Measurements from ENCODE around the gene FREY1. TPM values are rescaled to one million over a fixed set of nuclear protein-coding genes. Genes with fewer than 3 reads are reported as not detected.

FREY1 gene
- polyA plus RNA-seq, 1 donor (not counting 4 experiments of a cell fraction or from before 2014, with no cell fraction given), result 0.25 TPM

GRCh38 chr11:45917286-45917622 lies 10.2 kb upstream of the FREY1 start:
- dilution Hi-C loops (cut with MboI; ENCODE audit: extremely low pct_ligation_motif_present, low sequenced_read_pairs), result no loop called here
- DNase-seq (ENCODE audit: low read depth, low spot score), result no peak
- FAIRE-seq, result no peak
- peak overlapping the region; percentile 79 for H2AFZ ChIP-seq (ENCODE audit: control insufficient read depth, low read length)
- H3K27ac ChIP-seq (ENCODE audit: control insufficient read depth, insufficient read depth, low read length), result peak overlapping the region; percentile 86
- H3K79me2 ChIP-seq (ENCODE audit: control insufficient read depth, insufficient read depth, low read length), result peaks cover 23% of the 10 kb centered on the region
- H4K20me1 ChIP-seq (ENCODE audit: control insufficient read depth, extremely low read depth, insufficient read depth, low read length), result no peaks in the 10 kb centered on the region
- peaks cover 5% of the 10 kb centered on the region for H3K9me1 ChIP-seq (ENCODE audit: control insufficient read depth, extremely low read depth, insufficient read depth, low read length)
- H3K4me2 ChIP-seq (ENCODE audit: control insufficient read depth, extremely low read depth, insufficient read depth, low read depth, low read length), result peak overlapping the region; percentile 85
- H3K36me3 ChIP-seq (ENCODE audit: control insufficient read depth in 2 of 2, extremely low read depth in 1 of 2, insufficient read depth in 2 of 2, low read length in 2 of 2), result peaks cover 16 to 23% of the 10 kb centered on the region in 2 experiments
- peaks cover 8% of the 10 kb centered on the region for H3K4me1 ChIP-seq (ENCODE audit: control insufficient read depth, extremely low read depth, insufficient read depth, low read length)
- H3K9ac ChIP-seq (ENCODE audit: control insufficient read depth, extremely low read depth, insufficient read depth, low read length), result peak overlapping the region; percentile 91
- H3K4me3 ChIP-seq (ENCODE audit: control insufficient read depth in 2 of 3, extremely low read depth in 1 of 3, insufficient read depth in 2 of 3, low read depth in 1 of 3, low read length in 3 of 3), result peak overlapping the region; percentile 87 to 92 (median 91)
- H3K27me3 ChIP-seq (ENCODE audit: control insufficient read depth, extremely low read depth, insufficient read depth, low read length), result no peaks in the 10 kb centered on the region
- no peak for TF ChIP-seq EZH2 (IDR thresholded peaks at IDR 0.05; ENCODE audit: low read length)
- no peak for TF ChIP-seq CTCF (optimal IDR thresholded peaks at IDR 0.05 in 1 of 3, IDR thresholded peaks at IDR 0.05 in 1 of 3, conservative IDR thresholded peaks at IDR 0.05 in 1 of 3; ENCODE audit: extremely low read depth in 1 of 3, insufficient read depth in 2 of 3, low read length in 3 of 3)
- H3K9me3 ChIP-seq (ENCODE audit: control insufficient read depth, low read depth, low read length), result no peaks in the 10 kb centered on the region

DNA sequence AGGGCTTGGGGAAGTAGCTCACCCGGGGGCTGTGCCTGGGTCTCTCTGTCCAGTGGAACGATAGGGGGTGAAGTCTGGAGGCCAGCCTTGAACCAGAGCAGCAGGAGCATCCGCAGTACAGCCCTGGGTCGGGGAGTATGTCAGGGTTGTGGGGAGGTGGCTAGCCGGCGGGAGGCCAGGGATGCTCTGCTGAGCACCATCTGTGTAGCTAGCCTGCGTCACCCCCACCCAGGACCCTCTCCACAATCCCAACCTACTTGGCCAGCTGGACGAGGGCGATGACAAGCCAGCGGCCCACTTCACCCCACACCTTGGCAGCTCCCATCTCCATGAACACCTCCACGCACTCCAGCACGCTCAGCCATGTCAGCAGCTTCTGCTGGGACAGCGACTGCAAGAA lies 8.4 kb upstream of the FREY1 start:
- Histone ChIP-seq H3K4me2 (ENCODE audit: control insufficient read depth, extremely low read depth, insufficient read depth, low read depth, low read length) (no peak overlapping the region), H3K9ac (ENCODE audit: control insufficient read depth, extremely low read depth, insufficient read depth, low read length) (no peak overlapping the region), H3K4me3 (ENCODE audit: control insufficient read depth in 2 of 3, extremely low read depth in 1 of 3, insufficient read depth in 2 of 3, low read depth in 1 of 3, low read length in 3 of 3) (no peak overlapping the region), H3K27me3 (ENCODE audit: control insufficient read depth, extremely low read depth, insufficient read depth, low read length) (no peaks in the 10 kb centered on the region), H3K9me1 (ENCODE audit: control insufficient read depth, extremely low read depth, insufficient read depth, low read length) (peaks cover 2% of the 10 kb centered on the region), H2AFZ (ENCODE audit: control insufficient read depth, low read length) (no peak overlapping the region), H3K36me3 (ENCODE audit: control insufficient read depth in 2 of 2, extremely low read depth in 1 of 2, insufficient read depth in 2 of 2, low read length in 2 of 2) (peaks cover 18 to 23% of the 10 kb centered on the region in 2 experiments), H3K79me2 (ENCODE audit: control insufficient read depth, insufficient read depth, low read length) (peaks cover 23% of the 10 kb centered on the region), H3K27ac (ENCODE audit: control insufficient read depth, insufficient read depth, low read length) (no peak overlapping the region), H4K20me1 (ENCODE audit: control insufficient read depth, extremely low read depth, insufficient read depth, low read length) (no peaks in the 10 kb centered on the region), H3K9me3 (ENCODE audit: control insufficient read depth, low read depth, low read length) (no peaks in the 10 kb centered on the region), H3K4me1 (ENCODE audit: control insufficient read depth, extremely low read depth, insufficient read depth, low read length) (peaks cover 8% of the 10 kb centered on the region)
- TF ChIP-seq EZH2 (IDR thresholded peaks at IDR 0.05; ENCODE audit: low read length) (no peak), CTCF (optimal IDR thresholded peaks at IDR 0.05 in 1 of 3, IDR thresholded peaks at IDR 0.05 in 1 of 3, conservative IDR thresholded peaks at IDR 0.05 in 1 of 3; ENCODE audit: extremely low read depth in 1 of 3, insufficient read depth in 2 of 3, low read length in 3 of 3) (no peak)
- DNase-seq (ENCODE audit: low read depth, low spot score) (no peak), FAIRE-seq (no peak)
- dilution Hi-C loops (cut with MboI; ENCODE audit: extremely low pct_ligation_motif_present, low sequenced_read_pairs), result no loop called here
